NCI-H1092 treated with DMSO at 0.1 percent for 48 hours (cell line): ENCODE measurements around the gene TMEM239.

Experiments
- DNase-seq: peaks from one replicate; lab custom pipeline; 2025; lab: John Stamatoyannopoulos, UW

Gene TMEM239

GRCh38 chr20:2851086-2851485 lies 34.9 kb downstream of the TMEM239 start:
- no peak for DNase-seq

DNA sequence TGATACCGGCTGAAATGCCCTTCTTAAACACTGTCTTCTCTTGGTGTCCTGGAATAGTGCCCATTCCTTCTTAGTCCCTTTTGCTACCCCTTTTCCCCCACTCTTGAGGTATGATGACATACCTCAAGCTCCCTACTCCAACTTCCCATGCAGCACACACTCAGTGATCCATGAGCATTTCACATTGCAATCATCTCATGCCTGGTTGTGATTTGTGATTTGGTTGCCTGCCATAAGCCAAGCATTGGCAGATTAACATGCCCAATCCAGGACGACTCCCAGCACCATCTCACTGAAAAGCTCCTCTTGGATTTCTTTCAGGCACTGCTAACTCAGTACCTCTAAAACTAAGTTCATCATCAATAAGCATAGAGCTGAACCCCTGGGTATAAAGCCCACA lies 42.4 kb downstream of the TMEM239 start:
- no peak for DNase-seq

DNA sequence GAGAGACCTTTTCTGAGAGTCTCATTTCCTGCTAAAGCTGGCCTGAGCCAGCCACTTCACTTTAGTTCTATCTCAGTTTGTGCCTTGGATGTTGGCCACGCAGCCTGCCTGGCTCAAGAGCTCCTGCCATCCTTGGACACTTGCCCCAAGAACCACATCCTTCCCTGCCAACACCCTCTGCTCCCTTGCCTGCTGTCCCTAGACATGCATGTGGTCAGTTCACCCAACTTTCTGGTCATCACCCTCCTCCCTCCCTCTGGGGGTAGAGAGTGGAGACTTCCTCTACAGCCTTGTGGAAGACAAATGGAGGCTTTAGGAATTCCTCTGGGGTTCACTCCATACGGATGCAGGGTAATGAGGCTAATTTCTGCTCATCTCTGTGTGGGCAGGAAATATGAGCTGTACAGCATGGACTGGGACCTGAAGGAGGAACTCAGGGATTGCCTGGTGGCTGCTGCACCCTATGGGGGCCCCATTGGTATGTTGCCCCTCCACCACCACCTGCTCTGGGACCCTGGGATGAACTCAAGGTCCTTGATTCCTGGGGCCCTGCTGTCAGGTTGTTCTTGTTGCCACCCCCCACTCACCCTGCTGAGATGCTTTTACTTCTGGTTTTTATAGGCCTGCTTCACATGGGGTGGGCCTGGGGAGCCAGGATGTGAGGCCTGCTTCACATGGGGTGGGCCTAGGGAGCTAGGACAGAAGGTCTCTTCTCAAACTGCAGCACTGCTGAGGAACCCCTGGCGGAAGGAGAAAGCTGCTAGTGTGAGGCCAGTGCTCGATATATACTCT lies 43.4 kb downstream of the TMEM239 start:
- no peak for DNase-seq

- DNase-seq: no peak
These were observed 48.5 kb downstream of the TMEM239 start for GRCh38 chr20:2864626-2865025.

DNA sequence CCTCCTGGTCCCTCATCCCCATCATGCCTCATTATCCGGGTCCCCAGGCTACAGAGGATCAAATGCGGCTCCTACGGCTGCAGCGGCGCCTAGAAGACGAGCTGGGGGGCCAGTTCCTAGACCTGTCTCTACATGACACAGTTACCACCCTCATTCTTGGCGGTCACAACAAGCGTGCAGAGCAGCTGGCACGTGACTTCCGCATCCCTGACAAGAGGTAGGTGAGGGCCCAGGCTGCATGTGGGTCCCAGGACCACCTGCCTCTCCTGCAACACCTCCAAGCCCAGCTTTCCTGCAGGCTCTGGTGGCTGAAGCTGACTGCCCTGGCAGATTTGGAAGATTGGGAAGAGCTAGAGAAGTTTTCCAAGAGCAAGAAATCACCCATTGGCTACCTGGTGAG lies 48.9 kb downstream of the TMEM239 start:
- DNase-seq: no peak

GRCh38 chr20:2865630-2866029 lies 49.5 kb downstream of the TMEM239 start:
- no peak for DNase-seq

DNA sequence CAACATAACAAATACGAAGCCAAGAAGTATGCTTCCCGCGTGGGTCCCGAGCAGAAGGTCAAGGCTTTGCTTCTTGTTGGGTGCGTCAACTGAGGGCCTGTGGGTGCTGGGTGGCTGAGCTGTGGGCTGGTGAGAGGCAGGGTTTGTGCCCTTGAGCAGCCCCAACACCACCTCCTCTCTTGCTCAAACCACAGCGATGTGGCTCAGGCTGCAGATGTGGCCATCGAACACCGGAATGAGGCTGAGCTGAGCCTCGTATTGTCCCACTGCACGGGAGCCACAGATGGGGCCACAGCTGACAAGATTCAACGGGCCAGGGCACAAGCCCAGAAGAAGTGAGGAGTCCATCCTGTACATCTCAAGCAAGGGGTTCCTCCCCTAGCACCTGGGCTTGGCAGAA lies 50.1 kb downstream of the TMEM239 start:
- DNase-seq: no peak

DNA sequence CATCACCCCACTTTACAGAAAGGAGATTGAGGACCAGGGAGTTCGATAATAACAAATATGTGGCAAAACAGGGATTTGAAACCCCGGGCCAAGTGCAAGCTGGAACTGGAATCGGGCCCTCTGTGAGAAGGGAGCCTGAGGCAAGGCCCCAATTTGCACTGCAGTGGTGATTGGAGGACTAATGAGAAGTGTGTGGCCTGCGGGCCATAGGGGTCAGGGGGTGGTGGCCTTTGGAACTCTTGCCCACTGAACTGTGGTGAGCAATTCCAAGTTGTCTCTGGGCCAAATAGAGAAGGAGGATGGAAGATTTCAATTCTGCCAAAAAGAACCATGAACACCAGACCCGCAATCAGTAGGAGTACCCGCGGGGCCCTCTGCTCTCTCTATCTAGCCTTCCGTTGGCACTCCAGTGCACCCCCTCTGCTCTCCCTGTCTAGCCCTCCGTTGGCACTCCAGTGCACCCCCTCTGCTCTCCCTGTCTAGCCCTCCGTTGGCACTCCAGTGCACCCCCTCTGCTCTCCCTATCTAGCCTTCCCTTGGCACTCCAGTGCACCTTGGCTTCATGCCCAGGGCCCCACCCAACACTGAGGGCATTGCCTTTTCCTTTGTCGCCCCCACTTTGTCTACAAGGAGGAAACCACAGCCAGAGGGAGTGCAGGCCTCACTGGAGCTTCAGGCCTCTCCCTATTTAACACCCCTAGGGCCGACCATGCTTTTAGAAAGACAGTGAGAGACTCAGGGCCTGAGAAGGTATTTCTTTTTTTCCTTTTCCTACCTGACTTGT lies 51.1 kb downstream of the TMEM239 start:
- no peak for DNase-seq
